ENCODE results near the gene RHBDD2.

DNA sequence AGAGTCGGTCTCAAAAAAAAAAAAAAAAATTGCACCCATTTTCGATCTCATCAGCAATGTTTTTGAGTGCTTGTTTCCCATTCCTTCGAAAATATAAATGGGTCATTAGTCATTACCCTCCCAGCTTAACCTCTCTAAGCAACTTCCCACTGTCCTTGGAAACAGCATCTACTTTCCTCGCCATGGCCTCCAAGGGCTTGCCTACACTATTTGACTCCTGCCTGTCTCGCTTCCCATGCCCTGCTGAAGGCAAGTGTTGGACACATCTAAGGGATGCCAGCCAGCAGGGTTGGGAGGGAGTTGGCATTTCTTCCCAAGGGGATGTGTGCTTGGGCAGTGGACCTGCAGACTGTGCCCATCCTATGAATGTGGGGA lies 12.7 kb upstream of the RHBDD2 start:
- TF ChIP-seq, protein P1, sequence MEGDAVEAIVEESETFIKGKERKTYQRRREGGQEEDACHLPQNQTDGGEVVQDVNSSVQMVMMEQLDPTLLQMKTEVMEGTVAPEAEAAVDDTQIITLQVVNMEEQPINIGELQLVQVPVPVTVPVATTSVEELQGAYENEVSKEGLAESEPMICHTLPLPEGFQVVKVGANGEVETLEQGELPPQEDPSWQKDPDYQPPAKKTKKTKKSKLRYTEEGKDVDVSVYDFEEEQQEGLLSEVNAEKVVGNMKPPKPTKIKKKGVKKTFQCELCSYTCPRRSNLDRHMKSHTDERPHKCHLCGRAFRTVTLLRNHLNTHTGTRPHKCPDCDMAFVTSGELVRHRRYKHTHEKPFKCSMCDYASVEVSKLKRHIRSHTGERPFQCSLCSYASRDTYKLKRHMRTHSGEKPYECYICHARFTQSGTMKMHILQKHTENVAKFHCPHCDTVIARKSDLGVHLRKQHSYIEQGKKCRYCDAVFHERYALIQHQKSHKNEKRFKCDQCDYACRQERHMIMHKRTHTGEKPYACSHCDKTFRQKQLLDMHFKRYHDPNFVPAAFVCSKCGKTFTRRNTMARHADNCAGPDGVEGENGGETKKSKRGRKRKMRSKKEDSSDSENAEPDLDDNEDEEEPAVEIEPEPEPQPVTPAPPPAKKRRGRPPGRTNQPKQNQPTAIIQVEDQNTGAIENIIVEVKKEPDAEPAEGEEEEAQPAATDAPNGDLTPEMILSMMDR (IDR thresholded peaks at IDR 0.05), result no peak
- TF ChIP-seq POLR2A (IDR thresholded peaks at IDR 0.05), result no peak
